Measurements from ENCODE around the gene WDR49.

The WDR49 gene

GRCh38 chr3:167483708-167484475 lies 169.8 kb downstream of the WDR49 start:
- Mint-ChIP-seq H3K4me1 (no peaks in the 10 kb centered on the region), H3K27me3 (no peaks in the 10 kb centered on the region), H3K27ac (no peak overlapping the region), H3K4me3 (no peak overlapping the region), H3K9me3 (no peaks in the 10 kb centered on the region)
- ATAC-seq (no peak), DNase-seq (no peak)

- H3K27me3 Mint-ChIP-seq = no peaks in the 10 kb centered on the region
- DNase-seq (no peak), ATAC-seq (no peak)
- H3K4me1 Mint-ChIP-seq = no peaks in the 10 kb centered on the region
- H3K27ac Mint-ChIP-seq = peak overlapping the region in 1 of 2 donors; percentile 1
- H3K9me3 Mint-ChIP-seq = no peaks in the 10 kb centered on the region
- H3K4me3 Mint-ChIP-seq = no peak overlapping the region
Measured at GRCh38 chr3:167481164-167481563, 172.6 kb downstream of the WDR49 start.

GRCh38 chr3:167480748-167481147 lies 173.0 kb downstream of the WDR49 start:
- Mint-ChIP-seq H3K4me3 (no peak overlapping the region), H3K4me1 (no peaks in the 10 kb centered on the region), H3K27me3 (no peaks in the 10 kb centered on the region), H3K9me3 (no peaks in the 10 kb centered on the region), H3K27ac (peak overlapping the region in 1 of 2 donors; percentile 1)
- DNase-seq (no peak), ATAC-seq (no peak)

- H3K9me3 Mint-ChIP-seq = no peaks in the 10 kb centered on the region
- no peak for ATAC-seq
- no peaks in the 10 kb centered on the region for H3K27me3 Mint-ChIP-seq
- no peak within 1 kb of the TSS for H3K4me3 Mint-ChIP-seq
- no peak for DNase-seq
- peak within 1 kb of the TSS in 1 of 2 donors; percentile 12 for H3K27ac Mint-ChIP-seq
- H3K4me1 Mint-ChIP-seq = no peaks in the 10 kb centered on the region
Measured at GRCh38 chr3:167473863-167474262, 179.9 kb downstream of the WDR49 start, which contains the start of gene SERPINI2. SERPINI2 (minus strand) TSS chr3:167474042; CDS start chr3:167471834, 2,208 bp downstream.

GRCh38 chr3:167469381-167469780 lies 184.4 kb downstream of the WDR49 start:
- DNase-seq (no peak), ATAC-seq (no peak)
- no peak overlapping the region for H3K27ac Mint-ChIP-seq

GRCh38 chr3:167467848-167468611 lies 185.7 kb downstream of the WDR49 start:
- H3K27ac Mint-ChIP-seq = no peak overlapping the region
- ATAC-seq (no peak), DNase-seq (no peak)
- H3K4me1 Mint-ChIP-seq = no peaks in the 10 kb centered on the region
- no peaks in the 10 kb centered on the region for H3K9me3 Mint-ChIP-seq
- H3K4me3 Mint-ChIP-seq = no peak overlapping the region
- H3K27me3 Mint-ChIP-seq = no peaks in the 10 kb centered on the region

More at GRCh38 chr3:167469381-167469780, 184.4 kb downstream of the WDR49 start:
- H3K4me3 Mint-ChIP-seq = no peak overlapping the region
- no peaks in the 10 kb centered on the region for H3K27me3 Mint-ChIP-seq
- H3K4me1 Mint-ChIP-seq = no peaks in the 10 kb centered on the region
- H3K9me3 Mint-ChIP-seq = no peaks in the 10 kb centered on the region

- DNase-seq (no peak), ATAC-seq (no peak)
- Mint-ChIP-seq H3K4me3 (no peak overlapping the region), H3K27me3 (no peaks in the 10 kb centered on the region), H3K27ac (no peak overlapping the region), H3K4me1 (no peaks in the 10 kb centered on the region), H3K9me3 (no peaks in the 10 kb centered on the region)
Measured at GRCh38 chr3:167466966-167467365, 186.8 kb downstream of the WDR49 start.

- ATAC-seq = no peak
- H3K9me3 Mint-ChIP-seq = no peaks in the 10 kb centered on the region
- no peak overlapping the region for H3K27ac Mint-ChIP-seq
- H3K27me3 Mint-ChIP-seq = peaks cover 4% of the 10 kb centered on the region
- no peak for DNase-seq
- no peaks in the 10 kb centered on the region for H3K4me1 Mint-ChIP-seq
- no peak overlapping the region for H3K4me3 Mint-ChIP-seq
Measured at GRCh38 chr3:167456157-167456799, 197.5 kb downstream of the WDR49 start.

- H3K4me1 Mint-ChIP-seq = no peaks in the 10 kb centered on the region
- ATAC-seq (no peak), DNase-seq (no peak)
- no peak overlapping the region for H3K4me3 Mint-ChIP-seq
- H3K27me3 Mint-ChIP-seq = no peaks in the 10 kb centered on the region
- H3K9me3 Mint-ChIP-seq = no peaks in the 10 kb centered on the region
- no peak overlapping the region for H3K27ac Mint-ChIP-seq
Measured at GRCh38 chr3:167453815-167454214, 199.9 kb downstream of the WDR49 start.

GRCh38 chr3:167451282-167451681 lies 202.5 kb downstream of the WDR49 start:
- Mint-ChIP-seq H3K27me3 (no peaks in the 10 kb centered on the region), H3K4me1 (no peaks in the 10 kb centered on the region), H3K9me3 (no peaks in the 10 kb centered on the region), H3K4me3 (no peak overlapping the region), H3K27ac (no peak overlapping the region)
- ATAC-seq (no peak), DNase-seq (no peak)

GRCh38 chr3:167450675-167451074 lies 203.1 kb downstream of the WDR49 start:
- Mint-ChIP-seq H3K27me3 (no peaks in the 10 kb centered on the region), H3K27ac (no peak overlapping the region), H3K4me3 (no peak overlapping the region), H3K9me3 (no peaks in the 10 kb centered on the region), H3K4me1 (no peaks in the 10 kb centered on the region)
- no peak for ATAC-seq
- no peak for DNase-seq

GRCh38 chr3:167450195-167450594 lies 203.5 kb downstream of the WDR49 start:
- no peaks in the 10 kb centered on the region for H3K27me3 Mint-ChIP-seq
- DNase-seq = no peak
- no peaks in the 10 kb centered on the region for H3K9me3 Mint-ChIP-seq
- no peak for ATAC-seq
- H3K4me1 Mint-ChIP-seq = no peaks in the 10 kb centered on the region
- no peak overlapping the region for H3K4me3 Mint-ChIP-seq
- no peak overlapping the region for H3K27ac Mint-ChIP-seq

GRCh38 chr3:167445491-167445890 lies 208.3 kb downstream of the WDR49 start:
- DNase-seq = no peak
- Mint-ChIP-seq H3K9me3 (no peaks in the 10 kb centered on the region), H3K4me1 (no peaks in the 10 kb centered on the region), H3K27me3 (no peaks in the 10 kb centered on the region), H3K27ac (no peak overlapping the region), H3K4me3 (no peak overlapping the region)
- no peak for ATAC-seq

GRCh38 chr3:167441256-167441655 lies 212.5 kb downstream of the WDR49 start:
- DNase-seq = no peak
- ATAC-seq = no peak
- no peak overlapping the region for H3K4me3 Mint-ChIP-seq

GRCh38 chr3:167437428-167438139 lies 216.2 kb downstream of the WDR49 start:
- H3K4me3 Mint-ChIP-seq = no peak overlapping the region
- H3K4me1 Mint-ChIP-seq = no peaks in the 10 kb centered on the region
- ATAC-seq = no peak
- H3K27ac Mint-ChIP-seq = no peak overlapping the region
- no peaks in the 10 kb centered on the region for H3K27me3 Mint-ChIP-seq
- no peak for DNase-seq
- H3K9me3 Mint-ChIP-seq = no peaks in the 10 kb centered on the region

More at GRCh38 chr3:167441256-167441655, 212.5 kb downstream of the WDR49 start:
- no peak overlapping the region for H3K27ac Mint-ChIP-seq
- no peaks in the 10 kb centered on the region for H3K9me3 Mint-ChIP-seq
- no peaks in the 10 kb centered on the region for H3K4me1 Mint-ChIP-seq
- no peaks in the 10 kb centered on the region for H3K27me3 Mint-ChIP-seq

Data from stimulated activated naive CD8-positive, alpha-beta T cell treated with anti-CD3 and anti-CD28 coated beads, Interleukin-15, amount 100 ng/mL, for 72 hours (primary cell).